Neural cell (in vitro differentiated cells): ENCODE data around the gene FANCC. TPM values are rescaled to one million over a fixed set of nuclear protein-coding genes. Genes with fewer than 3 reads are reported as not detected.

Experiments used
- H2AFZ ChIP-seq: fragments of 200-600, 300-800 bp; sonication (generic), shearing (Covaris generic); 2 replicates; pipeline ENCODE4 v1.6.0; 2014; ENCODE audit warnings: low read depth, mild to moderate bottlenecking, antibody characterized with exemption, low read length, moderate library complexity
- H3F3A ChIP-seq: fragments of 200-600 bp; shearing (Covaris generic); 2 replicates; pipeline ENCODE4 v1.6.1; 2016; ENCODE audit warnings: mild to moderate bottlenecking, moderate library complexity, mixed read lengths, antibody characterized with exemption, low read length; ENCODE audit not compliant: insufficient read depth, poor library complexity, severe bottlenecking
- H3K27ac ChIP-seq: fragments of 200-600, 300-800 bp; sonication (generic), shearing (Covaris generic); 2 replicates; pipeline ENCODE4 v1.5.1; 2014; ENCODE audit warnings: mild to moderate bottlenecking, low read length, moderate library complexity
- H3K27me3 ChIP-seq: fragments of 300-800, 200-600 bp; sonication (generic), shearing (Covaris generic); 2 replicates; pipeline ENCODE4 v1.6.0; 2014; ENCODE audit warnings: mild to moderate bottlenecking, low read depth, low read length, moderate library complexity; ENCODE audit not compliant: insufficient read depth
- H3K36me3 ChIP-seq: fragments of 300-800, 200-600 bp; sonication (generic), shearing (Covaris generic); 2 replicates; pipeline ENCODE4 v1.5.1; 2014; ENCODE audit warnings: mild to moderate bottlenecking, antibody characterized with exemption, low read length, moderate library complexity; ENCODE audit not compliant: insufficient read depth
- H3K4me2 ChIP-seq: fragments of 300-800, 200-600 bp; sonication (generic), shearing (Covaris generic); 2 replicates; pipeline ENCODE4 v1.6.0; 2014; ENCODE audit warnings: mild to moderate bottlenecking, low read length
- H3K4me3 ChIP-seq: fragments of 300-800, 200-600 bp; sonication (generic), shearing (Covaris generic); 2 replicates; pipeline ENCODE4 v1.5.1; 2014; ENCODE audit warnings: mild to moderate bottlenecking, low read length, moderate library complexity
- H3K79me2 ChIP-seq: fragments of 200-600 bp; shearing (Covaris generic); replicated peaks from 2 replicates; pipeline ENCODE4 v1.6.0; 2014; ENCODE audit warnings: mild to moderate bottlenecking, low read length, moderate library complexity; ENCODE audit not compliant: insufficient read depth
- H3K9ac ChIP-seq: fragments of 300-800, 200-600 bp; sonication (generic), shearing (Covaris generic); 2 replicates; pipeline ENCODE4 v1.6.1; 2016; ENCODE audit warnings: mild to moderate bottlenecking, low read length, mixed read lengths
- H3K9me2 ChIP-seq: fragments of 200-600 bp; shearing (Covaris generic); 2 replicates; pipeline ENCODE4 v1.6.1; 2016; ENCODE audit warnings: mild to moderate bottlenecking, low read length, mixed read lengths; ENCODE audit not compliant: insufficient read depth
- H3K9me3 ChIP-seq: fragments of 200-600, 300-800 bp; sonication (generic), shearing (Covaris generic); 2 replicates; pipeline ENCODE4 v1.6.1; 2016; ENCODE audit warnings: mild to moderate bottlenecking, mixed run types, low read length, moderate library complexity, mixed read lengths
- H4K20me1 ChIP-seq: fragments of 200-600 bp; shearing (Covaris generic); 2 replicates; pipeline ENCODE4 v1.6.1; 2016; ENCODE audit warnings: mild to moderate bottlenecking, mixed run types; ENCODE audit not compliant: insufficient read depth
- CTCF ChIP-seq: fragments of 450-650 bp; IDR thresholded peaks from 2 replicates; pipeline ENCODE4 v1.5.1; 2014; ENCODE audit warnings: antibody characterized with exemption, mild to moderate bottlenecking, moderate library complexity; ENCODE audit not compliant: poor library complexity, severe bottlenecking
- EP300 ChIP-seq: fragments of 450-650 bp; conservative IDR thresholded peaks from 2 replicates; pipeline ENCODE4 v1.6.1; 2014; ENCODE audit warnings: antibody characterized with exemption, mild to moderate bottlenecking, moderate library complexity; ENCODE audit not compliant: poor library complexity, severe bottlenecking
- EZH2 ChIP-seq: fragments of 200-600, 300-800 bp; shearing (Covaris generic), sonication (generic); IDR thresholded peaks from 2 replicates; pipeline ENCODE4 v1.6.1; 2014; ENCODE audit warnings: antibody characterized with exemption, low read length, borderline replicate concordance, mild to moderate bottlenecking; ENCODE audit not compliant: insufficient read depth, poor library complexity, severe bottlenecking
- MXI1 ChIP-seq: fragments of 450-650 bp; conservative IDR thresholded peaks from 2 replicates; pipeline ENCODE4 v1.6.1; 2014; ENCODE audit warnings: antibody characterized with exemption, mild to moderate bottlenecking; ENCODE audit not compliant: poor library complexity, severe bottlenecking
- POLR2AphosphoS5 ChIP-seq: IDR thresholded peaks from 2 replicates; pipeline ENCODE4 v1.6.1; 2012
- RAD21 ChIP-seq: fragments of 450-650 bp; conservative IDR thresholded peaks from 2 replicates; pipeline ENCODE4 v1.6.1; 2014; ENCODE audit warnings: antibody characterized with exemption, mild to moderate bottlenecking, moderate library complexity
- REST ChIP-seq: IDR thresholded peaks from 2 replicates; pipeline ENCODE4 v1.6.1; 2012; ENCODE audit warnings: borderline replicate concordance
- SMC3 ChIP-seq: fragments of 450-650 bp; conservative IDR thresholded peaks from 2 replicates; pipeline ENCODE4 v1.6.1; 2014; ENCODE audit warnings: antibody characterized with exemption, mild to moderate bottlenecking, moderate library complexity; ENCODE audit not compliant: poor library complexity
- TAF1 ChIP-seq: IDR thresholded peaks from 2 replicates; pipeline ENCODE4 v1.6.1; 2012; ENCODE audit warnings: low read depth
- polyA plus RNA-seq: library from polyadenylated mRNA; depleted of rRNA; stranded (reverse); fragments of >200 nt; gene quantifications from 2 replicates; pipeline ENCODE4 v1.2.3, GENCODE V29; 2014

FANCC gene
- polyA plus RNA-seq, 1 donor from 2014 or later, result 9.7 TPM

- no peaks in the 10 kb centered on the region for H3K27me3 ChIP-seq
- no peaks in the 10 kb centered on the region for H3K79me2 ChIP-seq
- H3F3A ChIP-seq, result no peaks in the 10 kb centered on the region
- no peaks in the 10 kb centered on the region for H3K9me3 ChIP-seq
- no peak overlapping the region for H3K4me2 ChIP-seq
- H3K9ac ChIP-seq, result no peak overlapping the region
- TF ChIP-seq CTCF, result no peak
- TF ChIP-seq POLR2AphosphoS5, result no peak
- TF ChIP-seq MXI1, result no peak
- no peak overlapping the region for H2AFZ ChIP-seq
- H3K27ac ChIP-seq, result no peak overlapping the region
- no peaks in the 10 kb centered on the region for H3K36me3 ChIP-seq
- H4K20me1 ChIP-seq, result no peaks in the 10 kb centered on the region
- H3K4me3 ChIP-seq, result no peak overlapping the region
- no peaks in the 10 kb centered on the region for H3K9me2 ChIP-seq
Observed at GRCh38 chr9:95150903-95151302, 166.6 kb downstream of the FANCC start.

DNA sequence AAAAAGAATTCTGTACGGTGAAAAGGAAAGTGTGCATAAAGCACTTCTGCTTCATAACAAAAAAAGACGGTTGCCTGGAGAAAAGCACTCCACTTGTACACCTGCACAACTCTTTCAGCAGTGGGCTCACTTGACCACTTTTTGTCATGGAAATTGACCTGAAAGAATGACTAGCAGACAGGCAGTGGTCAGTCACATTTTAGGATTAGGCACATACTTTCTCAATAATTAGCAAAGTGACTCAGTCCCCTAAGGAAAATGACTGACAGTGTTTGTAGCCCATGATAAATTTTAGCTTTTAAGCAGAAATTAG is 169.3 kb downstream of the FANCC start:
- TF ChIP-seq EZH2 (no peak), MXI1 (no peak), SMC3 (no peak), TAF1 (no peak), REST (no peak), CTCF (no peak), EP300 (no peak), RAD21 (no peak), POLR2AphosphoS5 (no peak)
- H3K4me3 ChIP-seq, result no peak overlapping the region

More for the DNA sequence above, 169.3 kb downstream of the FANCC start:
- Histone ChIP-seq H3K27me3 (no peaks in the 10 kb centered on the region), H3K27ac (no peak overlapping the region), H3F3A (no peaks in the 10 kb centered on the region), H4K20me1 (no peaks in the 10 kb centered on the region), H2AFZ (no peak overlapping the region), H3K9ac (no peak overlapping the region), H3K36me3 (no peaks in the 10 kb centered on the region), H3K9me2 (no peaks in the 10 kb centered on the region), H3K9me3 (no peaks in the 10 kb centered on the region), H3K4me2 (no peak overlapping the region), H3K79me2 (no peaks in the 10 kb centered on the region)
